Mesendoderm (in vitro differentiated cells): ENCODE data around the gene NECAP2.
"Not testable (repeated sequence)": the region's sequence is repeated elsewhere in the genome, so short reads cannot be mapped to it uniquely, and the experiment has no call there.

Experiments
- DNase-seq: peaks from one replicate; pipeline ENCODE4 v3.0.0; 2013
- H2AK5ac ChIP-seq: 2 replicates; pipeline ENCODE4 v1.6.1; 2013; ENCODE audit warnings: low read length, inconsistent platforms
- H2BK120ac ChIP-seq: 2 replicates; pipeline ENCODE4 v1.6.1; 2013; ENCODE audit warnings: low read depth, mild to moderate bottlenecking, low read length, moderate library complexity, mixed read lengths
- H2BK15ac ChIP-seq: replicated peaks from 2 replicates; pipeline ENCODE4 v1.6.1; 2013; ENCODE audit warnings: low read depth, mild to moderate bottlenecking, moderate library complexity
- H2BK5ac ChIP-seq: 2 replicates; pipeline ENCODE4 v1.6.1; 2013; ENCODE audit warnings: low read length, inconsistent platforms
- H3K18ac ChIP-seq: 2 replicates; pipeline ENCODE4 v1.6.1; 2013; ENCODE audit warnings: mild to moderate bottlenecking, low read length, mixed read lengths
- H3K23ac ChIP-seq: one replicate; pipeline ENCODE4 v1.6.1; 2013; ENCODE audit warnings: low read length
- H3K27ac ChIP-seq: 2 replicates; pipeline ENCODE4 v1.5.1; 2013; ENCODE audit warnings: low read depth, mild to moderate bottlenecking, inconsistent platforms, low read length, moderate library complexity
- H3K27me3 ChIP-seq: 2 replicates; pipeline ENCODE4 v1.6.1; 2013; ENCODE audit warnings: low read length, control low read depth, mild to moderate bottlenecking, inconsistent platforms; ENCODE audit not compliant: insufficient read depth, poor library complexity
- H3K36me3 ChIP-seq: 2 replicates; pipeline ENCODE4 v1.6.1; 2013; ENCODE audit warnings: low read length, inconsistent platforms; ENCODE audit not compliant: control insufficient read depth, insufficient read depth
- H3K4ac ChIP-seq: one replicate; pipeline ENCODE4 v1.6.1; 2013; ENCODE audit warnings: low read depth, mild to moderate bottlenecking, low read length, moderate library complexity
- H3K4me1 ChIP-seq: 2 replicates; pipeline ENCODE4 v1.6.1; 2013; ENCODE audit warnings: low read depth, low read length, inconsistent platforms; ENCODE audit not compliant: control insufficient read depth
- H3K4me2 ChIP-seq: 2 replicates; pipeline ENCODE4 v1.6.1; 2013; ENCODE audit warnings: low read length
- H3K4me3 ChIP-seq: 2 replicates; pipeline ENCODE4 v1.5.1; 2013; ENCODE audit warnings: mild to moderate bottlenecking, low read length
- H3K56ac ChIP-seq: one replicate; pipeline ENCODE4 v1.6.1; 2013; ENCODE audit warnings: low read length
- H3K79me1 ChIP-seq: 2 replicates; pipeline ENCODE4 v1.6.1; 2013; ENCODE audit warnings: low read length, inconsistent platforms
- H3K79me2 ChIP-seq: 2 replicates; pipeline ENCODE4 v1.6.1; 2013; ENCODE audit warnings: mild to moderate bottlenecking, low read length; ENCODE audit not compliant: control insufficient read depth, insufficient read depth
- H3K9ac ChIP-seq: 2 replicates; pipeline ENCODE4 v1.6.1; 2013; ENCODE audit warnings: low read length, inconsistent platforms
- H4K5ac ChIP-seq: one replicate; pipeline ENCODE4 v1.6.1; 2013; ENCODE audit warnings: low read length
- H4K8ac ChIP-seq: one replicate; pipeline ENCODE4 v1.6.1; 2013; ENCODE audit warnings: low read depth, mild to moderate bottlenecking, control low read depth, low read length, moderate library complexity
- WGBS: extraction: QIAGEN DNeasy Blood & Tissue Kit; methylation state at CpG from one replicate; pipeline ENCODE4 v1.1.7; 2013; ENCODE audit warnings: low lambda C conversion rate, missing lambda C conversion rate; ENCODE audit not compliant: insufficient coverage; ENCODE audit errors: extremely low coverage; 5-methylcytosine and 5-hydroxymethylcytosine counted together

Gene NECAP2

GRCh38 chr1:16483146-16483545 is 42.6 kb downstream of the NECAP2 start:
- not testable (repeated sequence) for H3K18ac ChIP-seq, H2BK5ac ChIP-seq, H3K56ac ChIP-seq, H4K8ac ChIP-seq, H3K27ac ChIP-seq, H3K4me2 ChIP-seq, H2BK120ac ChIP-seq, H3K4ac ChIP-seq, H3K4me1 ChIP-seq, H3K9ac ChIP-seq, H3K36me3 ChIP-seq, H4K5ac ChIP-seq, H3K79me2 ChIP-seq, H2BK15ac ChIP-seq, H3K4me3 ChIP-seq, H3K23ac ChIP-seq, H3K79me1 ChIP-seq, H3K27me3 ChIP-seq, H2AK5ac ChIP-seq, DNase-seq
- WGBS = no CpG with 5 or more reads among the region's 26 CpGs

GRCh38 chr1:16483639-16484500 is 43.3 kb downstream of the NECAP2 start:
- H3K4ac ChIP-seq = not testable (repeated sequence)

GRCh38 chr1:16484501-16484835 is 43.9 kb downstream of the NECAP2 start:
- H3K27ac ChIP-seq = no peak overlapping the region
- no peaks in the 10 kb centered on the region for H3K4me1 ChIP-seq
- DNase-seq = no peak
- no peak overlapping the region for H3K23ac ChIP-seq
- H2BK15ac ChIP-seq = no peak overlapping the region
- H3K79me1 ChIP-seq = no peaks in the 10 kb centered on the region
- no peak overlapping the region for H4K5ac ChIP-seq
- H2BK120ac ChIP-seq = no peak overlapping the region
- WGBS = no CpG with 5 or more reads among the region's 8 CpGs
- no peak overlapping the region for H3K4ac ChIP-seq
- H3K36me3 ChIP-seq = peaks cover 2% of the 10 kb centered on the region
- H3K27me3 ChIP-seq = no peaks in the 10 kb centered on the region
- no peak overlapping the region for H3K9ac ChIP-seq
- H4K8ac ChIP-seq = no peak overlapping the region
- H2BK5ac ChIP-seq = no peak overlapping the region
- no peaks in the 10 kb centered on the region for H3K79me2 ChIP-seq
- no peak overlapping the region for H3K4me2 ChIP-seq
- no peak overlapping the region for H3K56ac ChIP-seq
- H3K18ac ChIP-seq = no peak overlapping the region
- no peak overlapping the region for H3K4me3 ChIP-seq
- H2AK5ac ChIP-seq = no peak overlapping the region

More at GRCh38 chr1:16483639-16484500, 43.3 kb downstream of the NECAP2 start:
- H3K79me2 ChIP-seq, DNase-seq, H2BK5ac ChIP-seq, H2AK5ac ChIP-seq, H3K9ac ChIP-seq, H3K79me1 ChIP-seq, H3K4me1 ChIP-seq, H3K4me2 ChIP-seq, H4K8ac ChIP-seq, H3K23ac ChIP-seq, H2BK15ac ChIP-seq, H3K4me3 ChIP-seq, H3K27me3 ChIP-seq, H3K18ac ChIP-seq, H3K36me3 ChIP-seq, H4K5ac ChIP-seq, H3K56ac ChIP-seq, H3K27ac ChIP-seq, H2BK120ac ChIP-seq: not testable (repeated sequence)
- no CpG with 5 or more reads among the region's 45 CpGs for WGBS

- H3K27ac ChIP-seq = no peak overlapping the region
- no peaks in the 10 kb centered on the region for H3K27me3 ChIP-seq
- H4K8ac ChIP-seq = no peak overlapping the region
- DNase-seq = no peak
- H3K79me2 ChIP-seq = no peaks in the 10 kb centered on the region
- WGBS = no CpG with 5 or more reads among the region's 6 CpGs
- peaks cover 2% of the 10 kb centered on the region for H3K36me3 ChIP-seq
- H3K4me2 ChIP-seq = no peak overlapping the region
- no peaks in the 10 kb centered on the region for H3K4me1 ChIP-seq
- no peaks in the 10 kb centered on the region for H3K79me1 ChIP-seq
- H3K9ac ChIP-seq = no peak overlapping the region
- no peak overlapping the region for H4K5ac ChIP-seq
- H2BK15ac ChIP-seq = no peak overlapping the region
- no peak overlapping the region for H3K4ac ChIP-seq
- H2BK5ac ChIP-seq = no peak overlapping the region
- no peak overlapping the region for H3K18ac ChIP-seq
- no peak overlapping the region for H3K4me3 ChIP-seq
- H3K23ac ChIP-seq = no peak overlapping the region
- H2AK5ac ChIP-seq = no peak overlapping the region
- no peak overlapping the region for H3K56ac ChIP-seq
- no peak overlapping the region for H2BK120ac ChIP-seq
These were observed 44.4 kb downstream of the NECAP2 start for GRCh38 chr1:16484931-16485330.

- not testable (repeated sequence) for H3K9ac ChIP-seq, H3K36me3 ChIP-seq, H2BK120ac ChIP-seq, H2AK5ac ChIP-seq, H3K27me3 ChIP-seq, H3K56ac ChIP-seq, H3K4me2 ChIP-seq, H3K79me2 ChIP-seq, H4K5ac ChIP-seq, H3K4ac ChIP-seq, H2BK5ac ChIP-seq, H3K79me1 ChIP-seq, H3K23ac ChIP-seq, H3K4me1 ChIP-seq, H3K18ac ChIP-seq, H2BK15ac ChIP-seq, DNase-seq, H4K8ac ChIP-seq, H3K27ac ChIP-seq, H3K4me3 ChIP-seq
- WGBS = no CpG with 5 or more reads among the region's 8 CpGs
These were observed 45.8 kb downstream of the NECAP2 start for GRCh38 chr1:16486316-16486715.

GRCh38 chr1:16487011-16487410 is 46.5 kb downstream of the NECAP2 start:
- not testable (repeated sequence) for H2AK5ac ChIP-seq, H4K8ac ChIP-seq

More at GRCh38 chr1:16487011-16487410, 46.5 kb downstream of the NECAP2 start:
- H3K4me2 ChIP-seq, H3K4me1 ChIP-seq, H3K36me3 ChIP-seq, DNase-seq, H3K56ac ChIP-seq, H3K4ac ChIP-seq, H3K27ac ChIP-seq, H3K9ac ChIP-seq, H3K27me3 ChIP-seq, H2BK5ac ChIP-seq, H3K79me2 ChIP-seq, H3K79me1 ChIP-seq, H2BK120ac ChIP-seq, H3K23ac ChIP-seq, H2BK15ac ChIP-seq, H4K5ac ChIP-seq, H3K4me3 ChIP-seq, H3K18ac ChIP-seq: not testable (repeated sequence)
